GM10248 (cell line): ENCODE results near the gene EGFLAM.

Source experiments
- CTCF ChIA-PET: fragments of 300-600 bp; sonication (Branson Sonifier 250); formaldehyde crosslinking; extraction: SDS; loops from one replicate; lab custom pipeline; 2021; ENCODE audit warnings: antibody characterized with exemption; lab: Yijun Ruan, JAX
- POLR2A ChIA-PET: fragments of 350-650 bp; sonication (Branson Sonifier 250); formaldehyde crosslinking; extraction: SDS; loops from one replicate; lab custom pipeline; 2020; ENCODE audit warnings: antibody characterized with exemption; lab: Yijun Ruan, JAX
- DNase-seq: peaks from one replicate; pipeline ENCODE4 v3.0.0; 2012; ENCODE audit errors: extremely low spot score
- TF ChIP-seq, protein P1 (sequence below): IDR thresholded peaks from 2 replicates; pipeline ENCODE4 v1.5.1; 2012; ENCODE audit warnings: mild to moderate bottlenecking, low read depth; ENCODE audit errors: extremely low read depth, missing control alignments, control extremely low read depth

EGFLAM gene

DNA sequence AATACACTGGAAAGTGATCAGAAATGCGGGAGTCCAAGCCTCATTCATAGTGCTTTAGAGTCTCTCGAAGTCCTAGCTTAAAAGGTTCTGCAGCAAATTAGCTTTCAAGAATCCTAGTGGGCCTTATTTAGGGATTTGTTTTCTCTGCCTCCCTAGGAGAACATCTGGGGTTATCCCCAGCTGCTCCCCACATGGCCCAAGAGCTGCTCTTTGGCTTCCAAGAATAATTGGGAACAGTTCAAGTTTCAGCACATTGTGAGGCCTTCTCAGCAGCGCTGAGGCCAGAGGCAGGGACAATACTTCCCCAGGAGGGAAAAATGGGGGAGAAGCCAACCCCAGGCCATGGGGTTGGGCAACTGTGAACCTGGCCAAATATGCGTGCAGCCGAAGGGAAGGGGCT is 189.4 kb downstream of the EGFLAM start:
- ChIA-PET CTCF (interaction anchor here (1.4 to 2.2 kb wide), 2 partner anchors 361 to 474 kb away, joined by 4 to 6 read pairs; no protein-coding TSS in a partner anchor), POLR2A (no interaction called here)
- TF ChIP-seq, protein P1, sequence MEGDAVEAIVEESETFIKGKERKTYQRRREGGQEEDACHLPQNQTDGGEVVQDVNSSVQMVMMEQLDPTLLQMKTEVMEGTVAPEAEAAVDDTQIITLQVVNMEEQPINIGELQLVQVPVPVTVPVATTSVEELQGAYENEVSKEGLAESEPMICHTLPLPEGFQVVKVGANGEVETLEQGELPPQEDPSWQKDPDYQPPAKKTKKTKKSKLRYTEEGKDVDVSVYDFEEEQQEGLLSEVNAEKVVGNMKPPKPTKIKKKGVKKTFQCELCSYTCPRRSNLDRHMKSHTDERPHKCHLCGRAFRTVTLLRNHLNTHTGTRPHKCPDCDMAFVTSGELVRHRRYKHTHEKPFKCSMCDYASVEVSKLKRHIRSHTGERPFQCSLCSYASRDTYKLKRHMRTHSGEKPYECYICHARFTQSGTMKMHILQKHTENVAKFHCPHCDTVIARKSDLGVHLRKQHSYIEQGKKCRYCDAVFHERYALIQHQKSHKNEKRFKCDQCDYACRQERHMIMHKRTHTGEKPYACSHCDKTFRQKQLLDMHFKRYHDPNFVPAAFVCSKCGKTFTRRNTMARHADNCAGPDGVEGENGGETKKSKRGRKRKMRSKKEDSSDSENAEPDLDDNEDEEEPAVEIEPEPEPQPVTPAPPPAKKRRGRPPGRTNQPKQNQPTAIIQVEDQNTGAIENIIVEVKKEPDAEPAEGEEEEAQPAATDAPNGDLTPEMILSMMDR = no peak
- DNase-seq = no peak

DNA sequence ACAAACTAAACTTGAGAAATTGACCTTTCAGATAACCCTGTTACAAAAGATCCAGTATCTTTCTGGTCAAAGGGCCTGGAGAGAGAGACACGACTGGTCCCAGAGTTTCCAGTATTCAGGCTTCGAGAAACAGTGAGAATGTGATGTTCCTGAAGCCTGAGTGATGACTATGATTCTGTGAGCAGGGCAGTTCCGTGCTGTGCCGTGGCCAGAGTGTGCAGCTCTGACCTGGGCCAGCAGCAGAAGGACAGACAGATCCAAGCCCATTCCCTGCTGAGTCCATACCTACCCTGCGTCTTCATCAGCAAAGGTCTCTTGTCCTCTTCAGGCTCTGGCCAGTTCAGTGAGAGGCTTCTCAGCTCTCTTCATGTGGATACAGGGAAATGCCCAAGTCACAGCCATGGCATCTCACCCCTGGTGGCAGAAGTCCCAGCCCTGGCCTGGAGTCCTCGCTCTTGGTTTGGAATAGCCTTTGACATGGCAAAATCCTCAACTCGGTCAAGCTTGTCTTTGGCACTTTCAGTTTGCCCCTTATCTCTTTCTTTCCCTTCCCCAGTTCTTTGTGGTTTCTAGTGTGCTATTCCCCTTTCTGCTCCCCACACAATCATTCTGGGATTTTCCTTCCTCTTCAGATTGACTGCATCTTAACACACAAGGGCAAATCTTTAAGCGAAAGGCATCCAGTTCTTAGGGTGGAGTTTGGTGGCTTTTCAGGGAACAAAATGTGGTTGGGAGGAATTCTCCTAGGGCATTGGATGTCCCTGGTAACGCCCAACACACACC is 190.4 kb downstream of the EGFLAM start:
- TF ChIP-seq, protein P1 = no peak
- CTCF ChIA-PET = interaction anchor here (0.6 to 2.2 kb wide), 2 partner anchors 206 to 473 kb away, joined by 3 to 6 read pairs; no protein-coding TSS in a partner anchor
- POLR2A ChIA-PET = no interaction called here
- no peak for DNase-seq

- POLR2A ChIA-PET = no interaction called here
- no peak for DNase-seq
- TF ChIP-seq, protein P1 = no peak
- CTCF ChIA-PET = interaction anchor here (1.4 to 4.8 kb wide), 2 partner anchors 9 to 20 kb away, joined by 3 to 54 read pairs; no protein-coding TSS in a partner anchor
Measured at GRCh38 chr5:38450627-38451026, 192.3 kb downstream of the EGFLAM start.

DNA sequence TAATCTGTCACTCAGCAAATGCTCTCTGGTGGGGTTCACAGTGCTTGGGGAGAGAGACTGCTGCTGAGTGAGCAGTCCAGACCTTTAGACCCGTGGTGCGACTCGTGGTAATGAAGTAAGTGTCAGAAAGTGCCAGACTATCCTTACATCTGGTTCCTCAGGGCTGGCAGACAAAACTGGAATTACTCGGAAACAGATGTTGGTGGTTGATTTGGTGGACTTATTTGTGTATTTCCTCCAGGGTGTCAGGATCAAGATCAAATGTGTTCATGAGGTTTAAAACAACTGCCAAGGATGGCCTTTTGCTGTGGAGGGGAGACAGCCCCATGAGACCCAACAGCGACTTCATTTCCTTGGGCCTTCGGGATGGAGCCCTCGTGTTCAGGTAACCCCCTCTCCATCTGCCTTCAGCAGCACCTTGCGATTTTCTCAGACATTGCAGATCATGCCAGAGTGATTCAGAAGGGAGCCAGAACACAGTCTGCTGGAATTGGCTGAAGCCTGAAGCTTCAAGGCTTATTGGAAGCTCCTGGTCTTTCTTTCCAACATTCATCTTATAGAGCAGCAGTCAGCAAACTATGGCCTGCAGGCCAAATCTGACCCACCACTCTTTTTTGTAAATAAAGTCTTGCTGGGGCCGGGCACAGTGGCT is 192.8 kb downstream of the EGFLAM start:
- CTCF ChIA-PET = interaction anchor here (0.6 to 4.8 kb wide), 4 partner anchors 9 to 359 kb away, joined by 3 to 54 read pairs (median 3); no protein-coding TSS in a partner anchor
- TF ChIP-seq, protein P1 = no peak
- POLR2A ChIA-PET = no interaction called here

GRCh38 chr5:38452201-38452600 is 193.8 kb downstream of the EGFLAM start:
- CTCF ChIA-PET = interaction anchor here (0.7 to 4.8 kb wide), 5 partner anchors 10 to 358 kb away, joined by 3 to 54 read pairs (median 3); no protein-coding TSS in a partner anchor
- no peak for DNase-seq
- TF ChIP-seq, protein P1 = no peak
- POLR2A ChIA-PET = no interaction called here

More for the DNA sequence above, 192.8 kb downstream of the EGFLAM start:
- no peak for DNase-seq

DNA sequence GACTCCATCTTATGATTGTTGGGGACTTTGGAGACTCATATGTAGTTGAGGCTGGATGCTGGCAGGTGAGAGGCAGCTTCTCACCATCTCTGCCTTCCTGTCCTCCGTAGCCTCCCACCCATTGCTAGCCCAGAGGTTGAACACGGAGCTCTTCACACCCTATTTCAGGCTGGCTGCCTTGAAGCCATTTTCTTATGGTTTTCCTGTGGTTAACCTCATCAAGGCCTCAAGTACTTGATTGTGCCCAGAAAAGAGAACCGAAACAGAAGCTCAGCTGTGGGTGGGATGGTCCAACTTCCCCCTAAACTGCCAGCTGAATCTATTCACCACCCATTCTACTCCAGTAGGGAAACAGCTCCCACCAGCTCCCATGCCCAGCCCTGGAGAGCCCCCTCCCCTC is 195.1 kb downstream of the EGFLAM start:
- DNase-seq = peak; percentile 66
- ChIA-PET CTCF (interaction anchor here (1.4 to 4.8 kb wide), 3 partner anchors 11 to 356 kb away, joined by 5 to 54 read pairs (median 7); no protein-coding TSS in a partner anchor), POLR2A (no interaction called here)
- TF ChIP-seq, protein P1 = no peak
